GM10266 (cell line): Measurements from ENCODE around the gene MTHFR.

Source experiments
- DNase-seq: peaks from one replicate; pipeline ENCODE4 v3.0.0; 2012; ENCODE audit errors: extremely low spot score
- TF ChIP-seq, protein P1 (sequence below): IDR thresholded peaks from 2 replicates; pipeline ENCODE4 v1.5.1; 2012; ENCODE audit warnings: mild to moderate bottlenecking, low read depth; ENCODE audit not compliant: control insufficient read depth, insufficient read depth; ENCODE audit errors: missing control alignments

Gene MTHFR

DNA sequence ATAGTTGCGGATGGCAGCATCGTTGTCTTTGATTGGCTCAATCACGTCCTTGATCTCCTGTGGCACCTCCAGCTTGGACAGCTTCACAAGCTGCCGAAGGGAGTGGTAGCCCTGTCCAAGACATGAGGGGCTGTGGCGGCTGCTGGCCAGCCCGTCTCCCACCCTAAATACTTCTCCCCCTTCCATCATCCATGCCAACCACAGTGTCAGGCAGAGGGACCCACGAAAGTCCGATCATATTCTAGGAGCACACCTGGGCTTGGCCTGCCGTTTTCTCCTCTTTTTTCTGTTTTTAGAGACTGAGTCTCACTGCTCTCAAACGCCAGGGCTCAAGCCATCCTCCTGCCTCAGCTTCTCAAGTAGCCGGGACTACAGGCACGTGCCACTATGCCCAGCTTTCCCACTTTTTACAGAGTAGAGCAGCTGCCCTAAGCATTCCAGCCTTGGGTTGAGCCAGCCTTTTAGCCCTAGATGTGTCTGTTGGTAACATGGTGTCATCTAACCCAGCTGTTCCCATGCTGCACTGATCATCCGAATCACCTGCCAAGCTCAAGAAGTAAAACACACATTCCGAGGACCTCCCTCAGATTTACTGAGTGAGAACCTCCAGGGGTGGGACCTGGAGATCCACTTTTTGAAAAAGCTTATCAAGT, 10.4 kb downstream of the MTHFR start:
- TF ChIP-seq, protein P1, sequence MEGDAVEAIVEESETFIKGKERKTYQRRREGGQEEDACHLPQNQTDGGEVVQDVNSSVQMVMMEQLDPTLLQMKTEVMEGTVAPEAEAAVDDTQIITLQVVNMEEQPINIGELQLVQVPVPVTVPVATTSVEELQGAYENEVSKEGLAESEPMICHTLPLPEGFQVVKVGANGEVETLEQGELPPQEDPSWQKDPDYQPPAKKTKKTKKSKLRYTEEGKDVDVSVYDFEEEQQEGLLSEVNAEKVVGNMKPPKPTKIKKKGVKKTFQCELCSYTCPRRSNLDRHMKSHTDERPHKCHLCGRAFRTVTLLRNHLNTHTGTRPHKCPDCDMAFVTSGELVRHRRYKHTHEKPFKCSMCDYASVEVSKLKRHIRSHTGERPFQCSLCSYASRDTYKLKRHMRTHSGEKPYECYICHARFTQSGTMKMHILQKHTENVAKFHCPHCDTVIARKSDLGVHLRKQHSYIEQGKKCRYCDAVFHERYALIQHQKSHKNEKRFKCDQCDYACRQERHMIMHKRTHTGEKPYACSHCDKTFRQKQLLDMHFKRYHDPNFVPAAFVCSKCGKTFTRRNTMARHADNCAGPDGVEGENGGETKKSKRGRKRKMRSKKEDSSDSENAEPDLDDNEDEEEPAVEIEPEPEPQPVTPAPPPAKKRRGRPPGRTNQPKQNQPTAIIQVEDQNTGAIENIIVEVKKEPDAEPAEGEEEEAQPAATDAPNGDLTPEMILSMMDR: no peak

DNA sequence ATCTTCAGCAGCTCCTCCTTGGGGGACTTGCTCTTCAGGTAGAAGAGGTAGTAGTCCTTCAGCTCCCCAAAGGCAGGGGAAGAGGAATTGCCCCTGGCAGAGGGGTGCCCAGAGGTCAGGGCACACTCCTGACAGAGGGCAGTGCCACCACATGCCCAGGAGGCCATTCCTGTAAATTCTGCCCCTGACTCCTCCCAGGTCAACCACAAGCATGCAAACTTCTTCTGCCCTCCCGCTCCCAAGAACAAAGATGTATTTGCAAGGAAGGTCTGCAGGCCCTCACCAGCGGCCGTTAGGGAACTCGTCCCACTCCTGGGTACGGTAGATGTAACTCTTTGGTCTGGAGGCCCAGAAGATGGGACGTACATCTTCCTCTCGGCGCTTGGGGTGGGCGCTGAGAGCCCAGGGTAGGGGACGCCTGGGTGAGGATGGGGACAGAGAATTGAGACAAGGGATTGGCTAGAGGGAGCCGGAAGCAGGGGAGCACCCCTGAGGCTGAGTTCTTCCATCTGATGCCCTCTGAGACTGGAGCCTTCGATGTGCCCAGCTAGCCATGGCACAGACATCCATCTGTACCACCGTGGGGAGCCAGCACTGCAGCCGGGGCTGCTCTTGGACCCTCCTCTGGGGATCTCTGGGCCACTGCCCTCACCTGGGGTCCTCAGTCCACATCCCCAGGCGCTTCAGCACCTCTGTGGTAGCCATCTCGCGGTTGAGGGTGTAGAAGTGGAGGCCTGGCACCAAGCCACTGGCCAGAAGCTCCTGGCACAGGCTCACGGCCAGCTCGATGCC, 11.1 kb downstream of the MTHFR start:
- TF ChIP-seq, protein P1: no peak
- DNase-seq: no peak

More for the DNA sequence above, 10.4 kb downstream of the MTHFR start:
- DNase-seq: no peak

DNA sequence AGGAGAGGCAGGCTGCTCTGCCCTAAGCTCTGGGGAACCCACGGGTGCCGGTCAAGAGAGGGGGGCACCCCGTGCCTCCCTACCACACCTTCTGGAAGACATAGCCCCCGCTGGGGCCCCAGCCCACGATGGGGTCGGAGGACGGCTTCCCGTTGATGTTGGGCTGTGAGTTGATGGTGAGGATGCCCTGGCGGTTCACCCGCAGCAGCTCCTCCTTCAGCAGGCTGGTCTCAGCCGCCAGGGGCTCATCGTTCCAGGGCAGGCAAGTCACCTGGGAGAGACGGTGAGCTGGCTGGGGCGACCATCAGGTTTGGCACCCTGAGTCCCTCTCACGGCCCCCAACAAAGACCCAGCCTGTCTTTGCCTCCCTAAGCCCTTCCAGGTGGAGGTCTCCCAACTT, 11.9 kb downstream of the MTHFR start:
- DNase-seq: no peak
- TF ChIP-seq, protein P1: no peak

DNA sequence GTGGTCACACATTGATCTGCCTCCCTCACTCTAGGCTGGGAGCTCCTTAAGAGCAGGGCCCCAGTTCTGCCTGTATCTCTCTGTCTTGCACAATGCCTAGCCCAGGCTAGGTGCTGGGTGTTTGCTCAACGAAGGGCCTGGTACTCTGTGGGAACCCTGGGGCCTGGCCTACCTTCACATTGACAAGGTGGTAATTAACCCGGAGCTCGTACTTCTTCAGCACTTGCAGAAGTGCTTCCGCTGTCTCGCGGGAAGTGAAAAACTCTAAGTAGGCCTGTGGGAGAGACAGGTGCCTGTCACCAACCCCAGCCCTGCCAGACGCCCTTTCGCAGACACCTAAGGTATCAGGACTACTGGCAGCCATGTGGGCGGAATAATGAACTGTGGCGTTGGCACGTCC, 13.7 kb downstream of the MTHFR start:
- TF ChIP-seq, protein P1: no peak
- DNase-seq: no peak

DNA sequence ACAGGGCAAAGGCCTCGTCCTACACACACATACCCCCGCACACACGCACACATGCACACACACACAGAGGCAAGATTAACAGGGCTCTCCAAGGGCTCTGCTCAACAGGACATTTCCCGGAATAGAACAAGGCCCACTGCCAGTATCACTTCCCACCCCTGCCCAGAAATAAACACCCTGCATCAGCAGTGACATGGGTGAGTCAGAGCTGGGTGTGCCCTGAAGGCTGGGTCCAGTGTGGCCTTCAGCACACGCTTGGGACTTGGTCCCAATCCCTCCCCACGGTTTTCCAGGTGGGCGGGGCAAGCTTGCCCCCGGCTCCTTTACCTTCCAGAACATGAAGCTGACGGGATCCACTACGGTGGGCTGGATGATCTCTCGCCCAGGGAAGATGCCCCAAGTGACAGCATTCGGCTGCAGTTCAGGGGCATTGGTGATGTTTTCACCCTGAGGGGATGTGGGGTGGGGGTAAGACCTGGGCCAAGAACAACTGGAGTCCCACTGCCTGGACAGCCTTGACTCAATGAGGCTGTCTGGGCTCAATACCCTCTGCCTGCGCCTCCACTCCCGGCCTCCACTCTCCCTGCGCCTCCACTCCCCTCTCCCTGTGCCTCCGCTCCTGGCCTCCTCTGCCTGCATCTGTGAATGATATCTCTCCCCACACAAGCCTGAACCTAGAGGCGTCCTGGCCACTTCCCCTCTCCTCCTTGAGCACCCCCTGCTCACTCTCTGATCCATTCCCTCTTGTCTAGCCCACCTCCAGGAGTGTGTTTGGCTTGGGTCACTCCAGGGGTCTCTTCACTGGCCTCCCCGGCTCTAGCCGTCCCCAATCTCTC, 14.7 kb downstream of the MTHFR start:
- TF ChIP-seq, protein P1: no peak
- no peak for DNase-seq

DNA sequence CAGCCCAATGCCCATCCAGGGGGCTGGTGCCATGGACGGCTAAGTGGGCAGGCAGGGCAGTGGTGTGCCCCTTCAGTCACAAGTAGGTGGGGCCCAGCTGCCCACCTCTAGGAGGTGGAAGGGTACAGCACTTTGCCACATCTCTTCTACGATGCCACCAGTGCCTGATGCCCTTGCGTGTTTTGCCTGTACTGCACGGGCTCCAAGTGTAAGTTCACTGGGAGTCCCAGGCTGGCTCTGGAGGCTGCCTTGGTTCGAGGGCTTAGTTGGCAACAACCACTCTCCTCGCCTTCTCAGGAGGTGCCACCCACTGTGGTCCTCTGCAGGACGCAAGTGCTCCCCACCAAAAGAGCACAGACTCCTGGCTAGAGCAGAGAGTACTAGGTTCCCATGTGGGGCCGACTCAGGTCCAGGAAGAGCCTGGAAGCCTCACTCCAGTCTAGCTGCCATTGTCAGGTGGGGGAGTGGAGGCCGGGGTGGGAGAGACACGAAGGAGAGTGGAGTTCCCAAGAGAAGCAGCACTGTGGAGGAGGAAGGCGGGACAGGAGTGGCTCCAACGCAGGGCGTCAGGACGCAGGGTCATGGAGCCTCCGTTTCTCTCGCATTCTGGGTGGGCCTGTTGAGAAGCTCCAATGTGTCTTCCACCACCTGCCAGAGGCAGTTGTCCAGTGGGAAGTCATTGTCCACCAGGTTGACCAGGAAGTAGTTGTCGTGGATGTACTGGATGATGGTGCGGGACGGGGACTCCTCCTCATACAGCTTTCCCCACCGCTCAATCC, 15.5 kb downstream of the MTHFR start:
- TF ChIP-seq, protein P1: no peak
- no peak for DNase-seq
